GM18526 (cell line): ENCODE results near the gene ERCC2.

Experiments used
- POLR2A ChIP-seq: IDR thresholded peaks from 3 replicates; pipeline ENCODE4 v1.6.1; 2011; ENCODE audit not compliant: insufficient read length; ENCODE audit errors: extremely low read depth

ERCC2 gene

GRCh38 chr19:45327404-45328143 is 42.8 kb downstream of the ERCC2 start:
- no peak for TF ChIP-seq POLR2A

- no peak for TF ChIP-seq POLR2A
These were observed 45.9 kb downstream of the ERCC2 start for GRCh38 chr19:45324349-45324907.

DNA sequence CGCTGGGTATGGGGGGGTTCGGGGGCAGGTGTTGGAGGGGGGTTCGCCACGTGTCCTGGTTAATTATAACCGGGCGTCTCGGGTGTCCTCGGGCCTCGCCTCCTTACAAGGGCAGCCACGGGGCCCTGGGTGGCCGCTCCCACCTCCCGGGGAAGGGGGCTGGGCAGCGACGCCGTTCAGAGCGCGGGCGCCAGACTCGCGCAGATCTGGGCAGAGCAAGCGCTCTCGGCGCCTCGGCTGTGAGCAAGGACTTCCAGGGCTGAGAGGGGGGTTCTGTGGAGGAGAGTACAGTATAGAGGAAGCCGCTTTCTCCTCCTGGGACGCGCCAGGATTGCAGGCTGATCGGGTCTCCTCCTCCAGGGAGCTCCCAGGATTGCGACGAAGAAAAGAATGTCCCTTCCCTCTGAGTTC is 46.7 kb downstream of the ERCC2 start:
- no peak for TF ChIP-seq POLR2A

- TF ChIP-seq POLR2A: no peak
These were observed 47.6 kb downstream of the ERCC2 start, which contains the start of gene CKM for GRCh38 chr19:45322744-45323281. Gene CKM (minus strand): TSS chr19:45322875. CDS start chr19:45319713, 3,162 bp downstream.

GRCh38 chr19:45322311-45322710 is 48.1 kb downstream of the ERCC2 start:
- no peak for TF ChIP-seq POLR2A

- TF ChIP-seq POLR2A: no peak
These were observed 48.5 kb downstream of the ERCC2 start for GRCh38 chr19:45321848-45322247.

DNA sequence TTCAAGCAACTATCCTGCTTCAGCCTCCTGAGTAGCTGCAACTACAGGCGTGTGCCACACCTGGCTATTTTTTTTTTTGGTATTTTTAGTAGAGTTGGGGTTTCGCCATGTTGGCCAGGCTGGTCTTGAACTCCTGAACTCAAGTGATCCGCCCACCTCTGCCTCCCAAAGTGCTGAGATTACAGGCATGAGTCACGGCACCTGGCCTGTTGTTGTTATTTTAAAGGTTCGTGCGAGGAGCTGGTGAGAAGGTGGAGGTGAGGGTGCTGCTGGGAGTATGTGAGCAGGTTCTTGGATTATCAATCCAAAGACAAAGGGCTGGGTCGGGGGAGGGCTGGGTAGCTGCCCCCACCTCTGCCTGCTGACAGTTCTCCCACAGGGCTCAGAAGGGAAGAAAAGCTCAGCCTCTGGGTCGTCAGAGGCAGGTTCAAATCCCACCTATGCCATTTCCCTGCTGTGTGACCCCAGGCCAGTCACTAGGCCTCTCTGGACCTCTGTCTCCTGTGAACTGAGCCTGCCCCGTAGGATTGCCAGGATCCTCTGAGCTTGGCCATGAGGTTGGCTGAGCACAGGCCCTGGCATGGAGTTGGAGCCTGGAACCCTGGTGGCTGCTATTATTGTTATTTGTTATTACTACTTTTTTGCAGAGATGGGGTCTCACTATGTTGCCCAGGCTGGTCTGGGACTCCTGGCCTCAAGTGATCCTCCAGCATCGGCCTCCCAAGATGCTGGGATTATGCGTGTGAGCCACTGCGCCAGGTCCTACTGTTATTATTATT is 49.2 kb downstream of the ERCC2 start:
- TF ChIP-seq POLR2A: no peak

DNA sequence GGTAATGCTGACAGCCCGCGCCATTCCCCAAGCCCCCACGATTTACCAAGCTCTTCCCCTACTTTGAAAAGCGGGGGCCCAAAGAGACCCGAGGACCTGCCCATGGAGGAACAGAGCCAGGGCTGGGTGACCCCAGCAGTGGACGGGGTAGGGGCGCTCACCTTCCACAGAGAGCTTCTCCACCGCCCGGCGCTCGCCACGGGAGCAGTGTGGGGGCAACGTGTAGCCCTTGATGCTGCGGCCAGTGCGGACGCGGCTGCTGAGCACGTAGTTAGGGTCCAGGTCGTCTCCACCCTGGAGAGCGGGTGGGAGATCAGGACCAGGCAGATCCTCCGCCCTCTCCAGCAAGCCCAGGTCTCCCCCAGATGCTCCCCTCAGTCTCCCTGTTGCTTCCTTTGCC is 55.1 kb downstream of the ERCC2 start:
- TF ChIP-seq POLR2A: no peak

DNA sequence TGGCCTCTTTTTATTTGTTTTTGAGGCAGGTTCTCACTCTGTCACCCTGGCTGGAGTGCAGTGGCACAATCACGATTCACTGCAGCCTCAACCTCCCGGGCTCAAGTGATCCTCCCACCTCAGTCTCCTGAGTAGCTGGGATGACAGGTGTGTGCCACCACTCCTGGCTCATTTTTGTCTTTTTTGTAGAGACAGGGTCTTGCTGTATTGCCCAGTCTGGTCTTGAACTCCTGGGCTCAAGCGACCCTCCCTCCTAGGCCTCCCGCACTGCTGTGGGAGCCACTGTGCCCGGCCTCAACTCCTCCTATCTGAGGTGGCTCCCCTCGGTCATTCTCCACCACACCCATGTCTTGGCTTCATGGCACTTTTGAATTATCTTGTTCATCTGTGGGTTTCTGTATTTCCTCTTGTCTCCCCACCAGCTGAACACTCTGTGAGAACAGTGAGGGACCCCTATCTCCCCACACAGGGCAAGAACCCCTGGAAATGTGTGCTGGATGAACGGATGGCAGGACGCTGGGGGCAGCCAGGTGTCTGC is 55.6 kb downstream of the ERCC2 start:
- no peak for TF ChIP-seq POLR2A

DNA sequence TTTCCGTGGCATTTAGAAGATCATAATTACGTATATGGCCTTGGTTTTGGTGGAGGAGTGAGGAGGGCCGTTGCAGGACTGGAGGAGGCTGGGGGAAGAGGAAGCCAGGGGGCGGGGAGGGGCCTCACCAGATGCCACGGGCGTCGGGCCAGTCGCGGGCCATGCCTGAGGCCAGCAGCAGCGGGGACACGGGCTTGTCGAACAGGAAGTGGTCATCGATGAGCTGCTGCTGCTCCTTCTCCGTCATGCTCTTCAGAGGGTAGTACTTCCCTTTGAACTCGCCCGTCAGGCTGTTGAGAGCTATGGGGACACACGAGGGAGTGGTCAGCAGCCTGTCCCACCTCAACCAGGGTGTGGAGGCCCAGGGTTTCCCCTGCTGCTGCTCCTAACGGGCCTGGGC is 58.8 kb downstream of the ERCC2 start:
- no peak for TF ChIP-seq POLR2A

GRCh38 chr19:45307361-45307760 is 63.0 kb downstream of the ERCC2 start:
- no peak for TF ChIP-seq POLR2A

DNA sequence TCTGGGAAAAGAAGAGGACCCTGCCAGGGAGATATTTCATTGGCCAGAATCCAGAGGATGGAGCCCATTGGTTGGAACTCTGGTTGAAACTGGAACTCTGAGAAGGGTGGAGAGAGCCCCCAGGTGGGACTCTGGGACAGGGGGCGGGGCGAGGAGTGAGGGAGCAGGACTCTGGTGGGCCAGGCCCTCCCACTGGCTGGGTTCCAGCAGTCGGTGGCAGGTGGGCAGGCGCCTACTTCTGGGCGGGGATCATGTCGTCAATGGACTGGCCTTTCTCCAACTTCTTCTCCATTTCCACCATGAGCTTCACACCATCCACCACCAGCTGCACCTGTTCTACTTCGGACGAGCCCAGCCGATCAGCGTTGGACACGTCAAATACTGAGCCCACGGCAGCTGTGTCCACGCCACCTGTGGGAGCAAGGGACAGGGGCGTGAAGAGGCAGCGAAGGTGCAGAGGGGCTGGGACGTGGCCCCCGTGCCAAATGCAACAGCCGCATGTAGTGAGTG is 63.8 kb downstream of the ERCC2 start:
- TF ChIP-seq POLR2A: no peak

- no peak for TF ChIP-seq POLR2A
These were observed 64.3 kb downstream of the ERCC2 start for GRCh38 chr19:45306040-45306439.

- no peak for TF ChIP-seq POLR2A
These were observed 65.0 kb downstream of the ERCC2 start for GRCh38 chr19:45305421-45305820.

GRCh38 chr19:45305007-45305406 is 65.4 kb downstream of the ERCC2 start:
- TF ChIP-seq POLR2A: no peak
